OCI-LY3 (cell line): Measurements from ENCODE around the gene KIZ.

Experiments used
- EZH2phosphoT487 ChIP-seq: fragments of 200-600 bp; shearing (Covaris generic); IDR thresholded peaks from 2 replicates; pipeline ENCODE4 v1.6.1; 2018; ENCODE audit warnings: antibody characterized with exemption, mixed run types, low read depth
- TF ChIP-seq, protein P1 (sequence below): fragments of 200-600, 300-600 bp; sonication (generic); IDR thresholded peaks from 2 replicates; pipeline ENCODE4 v1.5.1; 2014; ENCODE audit warnings: antibody characterized with exemption, low read length, low read depth

DNA sequence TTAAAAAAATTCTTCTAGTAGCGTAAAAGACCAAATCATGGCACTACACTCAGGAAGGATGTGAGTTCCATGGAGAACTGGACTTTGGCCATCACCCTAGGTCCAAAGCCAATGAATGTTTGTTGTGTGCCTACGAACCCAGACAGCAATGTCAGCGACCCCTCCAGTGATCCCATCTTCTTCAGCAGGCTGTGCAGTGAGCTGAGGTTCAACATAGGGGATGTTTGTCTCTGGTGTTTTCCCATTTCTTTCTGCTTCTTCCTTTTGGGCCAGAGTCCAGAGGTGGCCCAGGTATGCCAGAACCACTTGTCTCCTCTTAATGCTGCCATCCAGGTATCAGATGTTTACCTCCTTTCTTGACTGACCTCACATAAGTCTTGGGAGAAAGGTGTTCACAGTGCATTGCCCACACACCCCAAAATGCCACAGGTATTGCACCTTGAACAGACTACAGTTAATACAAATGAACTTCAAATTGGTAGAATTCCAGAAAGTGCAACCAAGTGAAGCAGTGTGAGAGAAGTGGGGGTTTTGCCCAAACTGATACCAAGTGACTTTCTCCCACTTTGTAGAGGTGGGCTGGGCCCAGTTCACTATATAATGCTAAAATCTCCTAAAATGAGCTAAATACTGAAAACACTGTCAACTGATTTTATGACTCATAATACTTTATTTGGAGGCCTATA lies 14.1 kb downstream of the KIZ start:
- TF ChIP-seq, protein P1, sequence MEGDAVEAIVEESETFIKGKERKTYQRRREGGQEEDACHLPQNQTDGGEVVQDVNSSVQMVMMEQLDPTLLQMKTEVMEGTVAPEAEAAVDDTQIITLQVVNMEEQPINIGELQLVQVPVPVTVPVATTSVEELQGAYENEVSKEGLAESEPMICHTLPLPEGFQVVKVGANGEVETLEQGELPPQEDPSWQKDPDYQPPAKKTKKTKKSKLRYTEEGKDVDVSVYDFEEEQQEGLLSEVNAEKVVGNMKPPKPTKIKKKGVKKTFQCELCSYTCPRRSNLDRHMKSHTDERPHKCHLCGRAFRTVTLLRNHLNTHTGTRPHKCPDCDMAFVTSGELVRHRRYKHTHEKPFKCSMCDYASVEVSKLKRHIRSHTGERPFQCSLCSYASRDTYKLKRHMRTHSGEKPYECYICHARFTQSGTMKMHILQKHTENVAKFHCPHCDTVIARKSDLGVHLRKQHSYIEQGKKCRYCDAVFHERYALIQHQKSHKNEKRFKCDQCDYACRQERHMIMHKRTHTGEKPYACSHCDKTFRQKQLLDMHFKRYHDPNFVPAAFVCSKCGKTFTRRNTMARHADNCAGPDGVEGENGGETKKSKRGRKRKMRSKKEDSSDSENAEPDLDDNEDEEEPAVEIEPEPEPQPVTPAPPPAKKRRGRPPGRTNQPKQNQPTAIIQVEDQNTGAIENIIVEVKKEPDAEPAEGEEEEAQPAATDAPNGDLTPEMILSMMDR: no peak
- no peak for TF ChIP-seq EZH2phosphoT487
